ENCODE data around the gene EYA2. TPM values are rescaled to one million over a fixed set of nuclear protein-coding genes. Genes with fewer than 3 reads are reported as not detected.

Gene EYA2
- total RNA-seq, 1 donor from 2014 or later: 1.8 TPM

DNA sequence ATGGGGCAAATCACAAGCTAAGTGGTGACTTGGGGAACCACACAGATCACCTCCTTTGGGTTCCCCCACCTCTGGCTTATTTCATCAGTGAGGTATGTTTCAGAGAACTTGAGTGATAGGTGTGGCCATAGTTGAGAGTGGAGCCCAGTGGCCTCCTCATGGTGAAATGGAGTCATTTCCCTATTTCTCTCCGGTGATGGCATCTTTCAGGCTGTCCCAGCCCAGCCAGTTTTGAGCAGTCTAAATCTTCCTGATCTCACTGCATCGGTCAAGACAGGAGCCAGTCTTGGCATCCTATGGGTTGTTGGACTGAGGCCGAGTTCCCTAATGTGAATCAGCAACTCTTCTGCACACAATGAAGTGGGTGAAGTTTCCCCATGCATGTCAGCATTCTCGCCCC is 132.4 kb downstream of the EYA2 start:
- no peaks in the 10 kb centered on the region for H3K36me3 Mint-ChIP-seq
- H2AFZ ChIP-seq (replicated peaks): no peak overlapping the region
- no peaks in the 10 kb centered on the region for H3K79me2 ChIP-seq (ENCODE audit: low read depth)
- no peaks in the 10 kb centered on the region for H3K27me3 ChIP-seq
- H3K4me1 ChIP-seq: peaks cover 15% of the 10 kb centered on the region
- H3K9me3 ChIP-seq (ENCODE audit: low read depth): no peaks in the 10 kb centered on the region
- H3K4me1 Mint-ChIP-seq: peaks cover 7% of the 10 kb centered on the region
- H3K27me3 Mint-ChIP-seq (ENCODE audit: insufficient read depth, low read depth): peaks cover 7% of the 10 kb centered on the region
- H3K4me3 Mint-ChIP-seq: no peak overlapping the region
- H3K4me3 ChIP-seq: no peak overlapping the region
- no peak for DNase-seq (ENCODE audit: low spot score)
- no peak overlapping the region for H3K9ac ChIP-seq
- H3K27ac ChIP-seq: no peak overlapping the region
- no peak overlapping the region for H3K4me2 ChIP-seq
- TF ChIP-seq EZH2 (IDR thresholded peaks at IDR 0.05) (no peak), EZH2phosphoT487 (IDR thresholded peaks at IDR 0.05) (no peak)
- TF ChIP-seq, protein P1, sequence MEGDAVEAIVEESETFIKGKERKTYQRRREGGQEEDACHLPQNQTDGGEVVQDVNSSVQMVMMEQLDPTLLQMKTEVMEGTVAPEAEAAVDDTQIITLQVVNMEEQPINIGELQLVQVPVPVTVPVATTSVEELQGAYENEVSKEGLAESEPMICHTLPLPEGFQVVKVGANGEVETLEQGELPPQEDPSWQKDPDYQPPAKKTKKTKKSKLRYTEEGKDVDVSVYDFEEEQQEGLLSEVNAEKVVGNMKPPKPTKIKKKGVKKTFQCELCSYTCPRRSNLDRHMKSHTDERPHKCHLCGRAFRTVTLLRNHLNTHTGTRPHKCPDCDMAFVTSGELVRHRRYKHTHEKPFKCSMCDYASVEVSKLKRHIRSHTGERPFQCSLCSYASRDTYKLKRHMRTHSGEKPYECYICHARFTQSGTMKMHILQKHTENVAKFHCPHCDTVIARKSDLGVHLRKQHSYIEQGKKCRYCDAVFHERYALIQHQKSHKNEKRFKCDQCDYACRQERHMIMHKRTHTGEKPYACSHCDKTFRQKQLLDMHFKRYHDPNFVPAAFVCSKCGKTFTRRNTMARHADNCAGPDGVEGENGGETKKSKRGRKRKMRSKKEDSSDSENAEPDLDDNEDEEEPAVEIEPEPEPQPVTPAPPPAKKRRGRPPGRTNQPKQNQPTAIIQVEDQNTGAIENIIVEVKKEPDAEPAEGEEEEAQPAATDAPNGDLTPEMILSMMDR (IDR thresholded peaks at IDR 0.05): no peak
- no peak overlapping the region for H3K27ac Mint-ChIP-seq
- no peaks in the 10 kb centered on the region for H4K20me1 ChIP-seq (ENCODE audit: low read depth)
- no peaks in the 10 kb centered on the region for H3K36me3 ChIP-seq
- H3K9me3 Mint-ChIP-seq: peaks cover 9% of the 10 kb centered on the region
- peaks cover 7% of the 10 kb centered on the region for H3F3A ChIP-seq (ENCODE audit: low read depth)

DNA sequence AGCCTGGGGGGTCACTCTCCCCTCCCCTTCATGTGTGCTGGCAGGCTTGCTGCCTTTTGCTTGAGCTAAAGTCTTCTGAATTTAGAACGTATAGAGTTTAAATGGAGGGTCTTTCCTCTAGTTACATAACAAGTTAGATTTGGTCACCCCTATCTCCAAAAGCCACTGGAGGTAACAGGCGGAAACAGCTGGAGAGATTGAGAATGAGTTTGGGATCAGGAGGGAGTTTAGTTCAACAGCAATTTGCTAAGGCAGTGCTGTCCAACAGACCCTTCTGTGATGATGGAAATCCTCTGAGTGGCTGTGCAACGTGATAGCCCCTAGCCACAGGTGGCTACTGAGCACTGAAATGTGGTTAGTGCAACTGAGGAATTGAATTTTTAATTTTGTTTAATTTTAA is 132.8 kb downstream of the EYA2 start:
- H3F3A ChIP-seq (ENCODE audit: low read depth): peaks cover 11% of the 10 kb centered on the region

DNA sequence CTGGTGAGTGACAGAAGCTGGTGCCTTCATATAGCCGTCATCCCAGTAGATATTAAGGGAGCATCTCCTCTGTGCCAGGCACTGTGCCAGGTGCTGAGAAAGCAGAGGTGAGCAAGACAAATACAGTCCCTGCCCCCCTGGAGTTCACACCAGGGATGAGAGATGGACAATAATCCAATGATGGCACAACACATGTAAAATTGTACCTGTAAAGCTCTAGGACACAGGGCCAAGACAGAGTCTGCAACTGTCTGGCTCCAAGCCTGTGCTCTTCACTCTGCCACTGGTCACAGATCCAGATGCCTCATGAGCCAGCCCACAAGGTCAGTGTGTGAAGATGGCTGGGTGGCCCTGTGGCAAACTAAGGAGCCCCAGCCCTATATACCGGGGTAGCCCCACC is 133.8 kb downstream of the EYA2 start:
- H3K36me3 ChIP-seq: no peaks in the 10 kb centered on the region
- peaks cover 9% of the 10 kb centered on the region for H3K9me3 Mint-ChIP-seq
- no peak for TF ChIP-seq EZH2 (IDR thresholded peaks at IDR 0.05)
- TF ChIP-seq, protein P1 (IDR thresholded peaks at IDR 0.05): no peak

More for the DNA sequence above, 132.8 kb downstream of the EYA2 start:
- Histone ChIP-seq H3K9ac (no peak overlapping the region), H3K27me3 (no peaks in the 10 kb centered on the region), H2AFZ (replicated peaks) (no peak overlapping the region), H3K4me1 (peaks cover 19% of the 10 kb centered on the region), H3K27ac (no peak overlapping the region), H4K20me1 (ENCODE audit: low read depth) (no peaks in the 10 kb centered on the region), H3K36me3 (no peaks in the 10 kb centered on the region), H3K79me2 (ENCODE audit: low read depth) (no peaks in the 10 kb centered on the region), H3K4me3 (no peak overlapping the region), H3K4me2 (no peak overlapping the region), H3K9me3 (ENCODE audit: low read depth) (no peaks in the 10 kb centered on the region)
- Mint-ChIP-seq H3K27ac (no peak overlapping the region), H3K36me3 (no peaks in the 10 kb centered on the region), H3K9me3 (peaks cover 9% of the 10 kb centered on the region), H3K4me1 (peaks cover 10% of the 10 kb centered on the region), H3K4me3 (no peak overlapping the region), H3K27me3 (ENCODE audit: insufficient read depth, low read depth) (peaks cover 7% of the 10 kb centered on the region)
- no peak for DNase-seq (ENCODE audit: low spot score)
- no peak for TF ChIP-seq EZH2phosphoT487 (IDR thresholded peaks at IDR 0.05)
- TF ChIP-seq EZH2 (IDR thresholded peaks at IDR 0.05): no peak
- TF ChIP-seq, protein P1 (IDR thresholded peaks at IDR 0.05): no peak

More for the DNA sequence above, 133.8 kb downstream of the EYA2 start:
- no peak overlapping the region for H3K4me2 ChIP-seq
- peaks cover 10% of the 10 kb centered on the region for H3K27me3 Mint-ChIP-seq (ENCODE audit: insufficient read depth, low read depth)
- peaks cover 13% of the 10 kb centered on the region for H3K4me1 Mint-ChIP-seq
- H3K4me1 ChIP-seq: peaks cover 25% of the 10 kb centered on the region
- peaks cover 12% of the 10 kb centered on the region for H3F3A ChIP-seq (ENCODE audit: low read depth)
- H3K9me3 ChIP-seq (ENCODE audit: low read depth): no peaks in the 10 kb centered on the region
- DNase-seq (ENCODE audit: low spot score): no peak
- H2AFZ ChIP-seq (replicated peaks): no peak overlapping the region
- no peak overlapping the region for H3K4me3 Mint-ChIP-seq
- no peaks in the 10 kb centered on the region for H3K36me3 Mint-ChIP-seq
- no peaks in the 10 kb centered on the region for H3K27me3 ChIP-seq
- no peak overlapping the region for H3K4me3 ChIP-seq
- H3K79me2 ChIP-seq (ENCODE audit: low read depth): no peaks in the 10 kb centered on the region
- no peaks in the 10 kb centered on the region for H4K20me1 ChIP-seq (ENCODE audit: low read depth)
- H3K27ac Mint-ChIP-seq: no peak overlapping the region
- no peak overlapping the region for H3K27ac ChIP-seq
- H3K9ac ChIP-seq: no peak overlapping the region
